NCI-H1417 treated with DMSO at 0.1 percent for 48 hours (cell line): Measurements from ENCODE around the gene CEBPA.
"Not testable (repeated sequence)": the region's sequence is repeated elsewhere in the genome, so short reads cannot be mapped to it uniquely, and the experiment has no call there.

Source experiments
- DNase-seq: peaks from one replicate; lab custom pipeline; 2025; lab: John Stamatoyannopoulos, UW

CEBPA gene

DNA sequence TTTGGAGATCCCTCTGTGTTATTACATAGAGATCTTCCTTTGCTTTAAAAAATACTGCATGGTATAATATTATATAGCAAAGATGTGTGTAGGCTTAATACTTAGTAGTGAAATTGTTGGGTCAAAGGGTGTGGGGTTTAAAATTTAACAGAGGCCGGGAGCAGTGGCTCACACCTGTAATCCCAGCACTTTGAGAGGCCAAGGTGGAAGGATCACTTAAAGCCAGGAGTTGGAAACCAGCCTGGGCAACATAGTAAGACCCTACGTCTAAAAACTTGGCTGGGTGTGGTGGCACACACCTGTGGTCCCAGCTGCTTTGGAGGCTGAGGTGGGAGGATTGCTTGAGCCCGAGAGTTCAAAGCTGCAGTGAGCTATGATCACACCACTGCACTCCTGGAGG is 22.3 kb upstream of the CEBPA start:
- DNase-seq, result no peak

DNA sequence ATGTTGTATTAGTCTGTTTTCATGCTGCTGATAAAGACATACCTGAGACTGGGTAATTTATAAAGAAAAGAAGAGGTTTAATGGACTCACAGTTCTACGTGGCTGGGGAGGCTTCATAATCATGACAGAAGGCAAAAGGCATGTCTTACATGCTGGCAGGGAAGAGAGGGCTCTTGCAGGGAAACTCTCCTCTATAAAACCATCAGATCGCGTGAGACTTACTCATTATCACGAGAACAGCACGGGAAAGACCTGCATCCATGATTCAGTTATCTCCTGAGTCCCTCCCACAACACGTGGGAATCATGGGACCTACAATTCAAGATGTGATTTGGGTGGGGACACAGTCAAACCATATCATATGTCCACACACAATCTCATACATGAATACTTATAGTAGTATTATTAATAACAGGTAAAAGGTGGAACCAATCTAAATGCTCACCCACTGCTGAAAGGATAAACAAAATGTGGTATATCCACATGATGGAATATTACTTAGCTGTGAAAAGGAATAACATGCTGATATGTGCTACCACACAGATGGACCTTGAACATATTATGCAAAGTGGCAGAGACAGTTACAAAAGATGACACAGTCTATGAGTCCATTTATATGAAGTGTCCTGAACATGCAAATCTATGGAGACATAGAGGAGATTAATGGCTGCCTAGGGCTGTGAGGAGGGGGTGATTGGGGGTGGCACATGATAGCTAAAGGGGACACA is 20.9 kb upstream of the CEBPA start:
- no peak for DNase-seq

DNA sequence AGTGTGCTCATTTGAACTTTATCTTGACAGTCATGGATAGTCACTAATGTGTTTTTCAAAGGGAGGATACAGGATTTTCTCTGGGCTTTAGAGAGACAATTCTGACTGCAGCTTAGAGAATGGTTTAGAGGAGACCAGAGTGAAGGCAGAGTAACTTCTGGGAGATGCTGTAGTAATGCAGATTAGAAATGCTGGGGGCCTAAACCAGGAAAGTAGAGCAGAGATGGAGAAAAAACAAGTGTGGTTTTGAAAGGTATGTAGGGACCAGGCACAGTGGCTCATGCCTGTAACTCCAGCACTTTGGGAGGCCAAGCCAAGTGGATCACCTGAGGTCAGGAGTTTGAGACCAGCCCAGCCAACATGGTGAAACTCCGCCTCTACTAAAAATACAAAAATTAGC is 18.3 kb upstream of the CEBPA start:
- no peak for DNase-seq

DNA sequence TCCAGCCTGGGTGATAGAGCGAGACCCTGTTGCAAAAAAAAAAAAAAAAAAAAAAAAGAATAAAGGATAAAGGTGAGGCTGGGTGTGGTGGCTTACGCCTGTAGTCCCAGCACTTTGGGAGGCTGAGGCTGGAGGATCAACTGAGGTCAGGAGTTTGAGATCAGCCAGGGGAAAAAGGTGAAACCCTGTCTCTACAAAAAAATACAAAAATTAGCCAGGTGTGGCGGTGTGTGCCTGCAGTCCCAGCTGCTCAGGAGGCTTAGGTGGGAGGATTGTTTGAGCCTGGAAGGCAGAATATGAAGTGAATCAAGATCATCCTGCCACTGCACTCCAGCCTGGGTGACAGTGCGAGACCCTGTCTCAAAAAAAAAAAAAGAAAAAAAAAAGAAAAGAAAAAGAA is 15.7 kb upstream of the CEBPA start:
- not testable (repeated sequence) for DNase-seq

DNA sequence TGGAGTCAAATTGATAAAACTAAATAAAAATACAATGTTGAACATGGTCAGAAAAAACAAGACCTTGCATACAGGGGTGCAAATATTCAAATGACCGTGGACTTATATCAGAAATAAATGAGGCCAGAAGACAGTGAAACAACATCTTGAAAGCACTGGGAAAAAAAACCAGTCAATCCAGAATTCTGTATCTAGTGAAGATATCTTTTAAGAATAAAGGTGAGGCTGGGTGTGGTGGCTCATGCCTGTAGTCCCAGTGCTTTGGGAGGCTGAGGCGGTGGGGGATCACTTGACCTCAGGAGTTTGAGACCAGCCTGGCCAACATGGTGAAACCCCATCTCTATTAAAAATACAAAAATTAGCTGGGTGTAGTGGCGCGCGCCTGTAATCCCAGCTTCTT is 15.2 kb upstream of the CEBPA start:
- DNase-seq, result no peak

DNA sequence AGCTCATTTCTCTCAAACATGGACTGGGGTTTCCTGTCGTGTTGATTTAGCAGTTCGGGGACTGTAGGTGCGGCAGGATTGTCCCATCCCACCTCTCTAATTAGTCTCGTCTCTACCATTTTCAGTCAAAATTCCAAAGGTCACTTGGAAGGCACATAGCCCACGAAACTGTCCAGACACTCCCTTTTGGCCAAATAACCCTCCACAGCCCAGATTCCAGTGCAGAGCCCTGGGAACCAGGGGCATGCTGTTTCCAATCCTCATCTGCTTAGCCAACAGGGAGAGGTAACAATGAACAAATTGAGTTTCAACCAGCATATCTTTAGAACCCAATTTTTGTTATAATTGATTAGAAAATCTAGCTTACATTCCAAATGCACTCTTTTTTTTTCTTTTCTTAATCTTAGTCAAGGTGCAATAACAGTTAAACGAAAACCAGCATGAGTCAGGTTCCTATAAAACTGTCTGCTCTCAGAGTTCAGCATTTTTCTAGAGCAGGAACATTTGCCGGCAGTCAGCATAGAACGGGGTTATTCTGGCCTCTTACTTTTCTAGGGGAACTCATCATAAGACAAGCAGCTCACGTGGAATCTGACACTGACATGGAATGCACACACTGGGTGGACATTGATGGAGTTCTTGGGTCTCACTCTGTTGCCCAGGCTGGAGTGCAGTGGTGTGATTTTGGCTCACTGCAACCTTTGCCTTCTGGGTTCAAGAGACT is 14.4 kb upstream of the CEBPA start:
- DNase-seq, result no peak

DNA sequence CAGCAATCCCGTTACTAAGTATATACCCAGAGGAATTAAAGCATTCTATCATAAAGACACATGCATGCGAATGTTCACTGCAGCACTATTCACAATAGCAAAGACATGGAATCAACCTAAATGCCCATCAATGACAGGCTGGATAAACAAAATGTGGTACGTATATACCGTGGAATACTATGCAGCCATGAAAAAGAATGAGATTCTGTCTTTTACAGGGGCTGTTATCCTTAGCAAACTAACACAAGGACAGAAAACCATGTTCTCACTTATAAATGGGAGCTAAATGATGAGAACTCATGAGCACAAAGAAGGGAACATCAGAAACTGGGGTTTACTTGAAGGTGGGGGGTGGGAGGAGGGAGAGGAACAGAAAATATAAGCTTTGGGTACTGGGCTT is 10.5 kb upstream of the CEBPA start:
- not testable (repeated sequence) for DNase-seq

DNA sequence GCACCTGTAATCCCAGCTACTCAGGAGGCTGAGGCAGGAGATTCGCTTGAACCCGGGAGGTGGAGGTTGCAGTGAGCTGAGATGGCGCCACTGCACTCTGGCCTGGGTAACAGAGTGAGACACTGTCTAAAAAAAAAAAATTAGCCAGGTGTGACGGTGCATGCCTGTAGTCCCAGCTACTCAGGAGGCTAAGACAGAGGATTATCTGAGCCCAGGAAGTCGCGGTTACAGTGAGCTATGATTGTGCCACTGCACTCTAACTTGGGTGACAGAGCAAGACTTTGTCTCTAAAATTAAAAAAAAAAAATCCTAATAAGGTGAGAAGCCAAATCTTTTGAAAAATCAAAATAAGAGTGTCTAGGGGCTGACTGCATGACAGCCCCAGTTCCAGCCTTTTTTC is 9.7 kb upstream of the CEBPA start:
- no peak for DNase-seq

DNA sequence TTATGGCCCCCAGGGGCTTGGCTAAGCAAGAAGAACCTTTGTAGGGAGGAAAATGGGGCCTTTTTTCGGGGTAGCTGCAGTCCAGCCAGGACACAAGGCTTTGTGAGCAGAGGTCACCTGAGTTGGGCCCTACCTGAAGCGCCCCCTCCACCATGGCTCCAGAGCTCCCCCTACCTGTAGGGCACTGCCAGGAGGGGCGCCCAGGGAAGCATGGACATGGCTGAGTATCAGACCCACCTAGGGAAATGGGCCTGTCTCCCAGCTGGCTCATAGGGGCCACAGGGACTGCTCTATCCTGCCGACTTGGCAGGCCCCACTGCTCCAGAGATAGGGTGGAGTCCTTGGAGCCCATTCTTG is 9.0 kb upstream of the CEBPA start:
- no peak for DNase-seq

DNA sequence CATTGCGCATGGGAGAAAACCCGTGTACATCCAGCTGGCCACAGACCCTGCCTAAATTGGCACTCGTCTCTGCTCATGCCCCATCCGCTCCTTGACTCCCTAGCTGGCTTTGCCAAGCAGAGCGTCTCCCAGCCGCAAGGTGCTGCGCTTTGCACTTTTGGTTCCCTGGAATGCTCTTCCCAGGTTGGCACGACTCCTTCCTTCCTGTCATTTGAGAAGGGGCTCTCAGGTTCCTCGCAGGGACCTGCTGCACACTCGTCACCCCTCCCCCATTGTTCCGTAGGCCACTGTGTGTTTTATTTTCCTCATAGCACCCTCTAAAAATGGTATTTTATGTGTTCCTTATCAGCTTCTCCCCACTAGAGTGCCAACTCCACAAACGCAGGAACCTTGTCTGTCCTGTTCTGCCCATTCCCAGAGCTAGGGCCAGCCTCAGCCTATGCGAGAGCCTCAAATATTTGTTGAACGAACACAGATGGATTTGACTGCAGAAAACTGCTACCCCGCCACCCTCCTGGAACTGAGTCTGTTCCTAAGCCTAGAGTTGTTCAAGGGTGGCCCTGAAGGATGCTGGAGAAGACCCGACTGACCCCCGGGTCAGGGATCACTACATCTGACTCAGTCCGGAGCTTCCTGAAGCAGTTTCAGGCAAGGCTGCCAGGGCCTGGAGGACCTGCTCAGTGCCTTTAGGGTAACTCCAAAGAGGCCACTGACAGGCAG is 8.4 kb upstream of the CEBPA start:
- no peak for DNase-seq

DNA sequence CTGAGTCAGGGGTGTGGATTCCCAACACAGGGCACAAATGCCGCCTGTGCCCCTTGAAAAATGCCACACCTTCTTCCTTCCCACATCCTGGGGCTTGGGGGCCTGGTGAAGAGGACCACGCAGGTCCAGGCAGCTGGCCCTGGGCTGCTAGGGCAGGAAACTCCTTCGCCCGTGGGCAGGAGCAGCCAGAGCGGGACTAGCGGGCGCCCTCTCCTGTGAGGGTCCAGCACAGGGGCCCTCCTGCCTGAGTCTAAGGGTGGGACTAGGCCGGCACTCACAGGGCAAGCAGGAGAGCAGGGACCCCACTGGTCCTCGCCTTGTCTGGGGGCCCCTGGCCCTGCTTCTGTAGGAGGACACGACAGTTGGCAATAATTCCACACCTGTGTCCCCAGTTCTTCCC is 7.5 kb upstream of the CEBPA start:
- no peak for DNase-seq

DNA sequence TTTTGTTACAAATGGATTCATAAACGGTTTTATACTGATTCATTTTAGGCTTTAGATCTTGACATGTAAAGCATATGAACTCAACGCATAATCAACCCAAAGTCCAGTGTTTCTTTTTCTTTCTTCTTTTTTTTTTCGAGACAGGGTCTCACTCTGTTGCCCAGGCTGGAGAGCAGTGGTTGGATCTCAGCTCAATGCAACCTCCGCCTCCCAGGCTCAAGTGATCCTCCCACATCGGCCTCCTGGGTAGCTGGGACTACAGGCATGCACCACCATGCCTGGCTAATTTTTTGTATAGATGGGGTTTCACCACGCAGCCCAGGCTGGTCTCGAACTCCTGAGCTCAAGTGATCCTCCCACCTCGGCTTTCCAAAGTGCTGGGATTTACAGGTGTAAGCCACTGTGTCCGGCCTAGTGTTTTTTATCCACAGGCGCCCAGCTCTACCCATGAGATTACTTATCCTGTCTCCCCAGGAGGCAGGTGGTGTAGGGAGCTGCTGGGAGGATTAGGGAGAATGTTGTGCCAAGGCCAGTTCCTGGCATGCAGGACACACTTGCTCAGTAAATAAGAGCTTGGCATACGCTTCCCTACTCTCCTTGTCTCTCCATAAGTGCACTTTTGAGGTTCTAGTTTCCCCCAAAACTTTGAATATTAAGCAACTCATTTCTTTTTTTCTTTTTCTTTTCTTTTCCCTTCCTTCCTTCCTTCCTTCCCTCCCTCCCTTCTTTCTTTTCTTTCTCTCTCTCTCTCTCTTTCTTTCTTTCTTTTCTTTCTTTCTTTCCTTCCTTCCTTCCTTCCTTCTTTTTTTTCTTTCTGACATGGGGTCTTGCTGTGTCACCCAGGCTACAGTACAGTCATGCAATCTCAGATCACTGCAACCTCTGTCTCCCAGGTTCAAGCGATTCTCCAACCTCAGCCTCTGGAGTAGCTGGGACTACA is 4.8 kb upstream of the CEBPA start:
- no peak for DNase-seq

DNA sequence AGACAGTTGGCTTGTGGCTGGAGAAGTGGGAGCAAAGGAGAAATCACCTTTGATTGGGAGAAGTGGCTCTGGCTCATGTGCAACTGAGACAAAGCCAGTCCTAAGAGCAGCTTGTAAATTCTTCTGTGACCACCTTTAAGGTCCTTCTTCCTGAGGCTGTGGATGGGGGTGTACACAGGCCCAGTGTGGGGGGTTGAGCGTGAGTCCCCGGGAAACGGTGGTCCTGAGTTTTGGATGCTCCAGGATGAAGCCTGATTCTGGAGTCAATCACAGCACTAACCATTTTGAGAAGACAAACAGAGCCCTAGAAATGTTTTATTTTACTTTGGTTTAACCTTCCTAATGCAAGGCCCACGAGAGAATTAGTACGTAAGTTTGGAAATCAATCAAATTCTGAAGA is 3.9 kb upstream of the CEBPA start:
- no peak for DNase-seq

DNA sequence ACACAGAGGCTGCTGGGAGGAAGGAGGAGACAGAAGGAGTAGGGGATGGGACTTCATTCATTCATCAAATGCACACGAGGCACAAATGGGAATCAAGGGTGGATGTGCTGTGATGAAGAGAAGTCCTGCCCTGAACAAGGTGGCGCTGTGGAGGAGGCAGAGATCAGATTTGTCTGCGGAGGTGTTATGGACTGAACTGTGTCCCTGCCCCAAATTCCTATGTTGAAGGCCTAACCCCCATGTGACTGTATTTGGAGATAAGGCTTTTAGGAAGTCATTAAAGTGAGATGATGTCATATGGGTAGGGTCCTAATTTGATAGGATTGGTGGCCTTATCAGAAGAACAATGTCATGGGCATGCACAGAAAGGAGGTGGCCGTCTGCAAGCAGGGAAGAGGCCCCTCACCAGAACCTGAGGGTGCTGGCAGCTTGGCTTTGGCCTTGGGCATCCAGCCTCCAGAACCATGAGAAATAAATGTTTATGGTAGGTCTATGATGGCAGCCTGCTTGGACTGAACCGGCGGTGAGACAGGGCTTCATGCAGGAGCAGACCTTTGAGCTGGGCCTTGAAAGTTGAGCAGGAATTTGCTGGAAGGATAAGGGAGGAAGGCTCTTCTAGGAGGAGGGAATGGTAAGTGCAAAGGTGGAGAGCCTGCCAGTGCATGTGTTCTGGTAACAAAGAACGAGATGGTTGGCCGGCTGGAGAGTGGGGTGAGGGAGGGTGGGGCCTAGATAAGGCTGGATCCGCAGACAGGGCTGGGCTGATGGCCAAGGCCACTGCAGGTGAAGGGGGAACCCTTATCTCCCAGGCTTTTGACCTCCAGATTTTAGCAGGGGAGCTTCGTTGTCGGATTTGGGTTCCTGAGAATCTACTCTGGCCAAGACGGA is 2.7 kb upstream of the CEBPA start:
- no peak for DNase-seq

DNA sequence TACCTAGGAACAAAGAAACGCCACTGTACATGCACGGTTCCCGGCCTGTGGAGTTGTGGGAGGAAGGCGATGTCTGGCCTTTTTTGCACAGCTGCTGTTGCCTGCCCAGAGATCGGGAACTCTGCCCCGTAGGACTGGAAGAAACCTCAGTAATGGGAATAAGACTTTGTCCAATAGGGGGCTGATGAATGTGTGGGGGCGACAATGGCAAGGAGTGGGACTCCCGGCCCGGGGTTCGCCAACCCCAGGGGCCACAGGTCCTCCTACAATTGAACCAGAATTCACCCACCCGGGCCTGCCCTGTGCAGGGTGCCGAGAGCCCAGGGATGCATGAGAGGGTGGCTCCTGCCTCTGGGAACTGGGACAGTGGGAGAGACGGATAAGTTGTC is 2.0 kb upstream of the CEBPA start:
- DNase-seq, result no peak

DNA sequence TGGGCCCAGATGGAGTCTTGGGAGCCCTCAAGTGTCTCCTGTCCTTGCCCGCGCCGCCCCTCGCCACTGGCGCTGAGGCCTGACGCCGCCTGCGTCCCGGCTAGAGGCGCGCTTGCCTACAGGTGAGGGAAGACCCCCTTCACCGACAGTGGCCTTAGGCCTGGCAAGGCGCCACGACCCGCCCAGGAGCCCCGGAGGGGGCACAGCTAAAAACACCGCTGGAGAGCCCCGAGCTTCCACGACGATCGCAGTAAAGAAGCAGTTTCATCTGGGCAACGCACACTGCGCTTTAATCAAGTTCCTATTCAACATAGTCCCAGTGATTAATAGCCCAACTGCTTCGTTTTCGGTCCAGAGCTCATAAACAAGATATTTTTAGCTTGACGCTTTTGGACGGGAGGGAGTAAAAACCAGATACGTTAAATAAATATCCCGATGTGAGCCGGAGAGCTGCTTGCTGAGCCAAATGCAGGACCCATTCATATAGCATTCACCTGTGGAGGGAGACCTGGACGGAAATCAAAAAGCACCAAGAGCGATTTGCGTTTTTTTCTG is 1.5 kb upstream of the CEBPA start:
- DNase-seq, result no peak

DNA sequence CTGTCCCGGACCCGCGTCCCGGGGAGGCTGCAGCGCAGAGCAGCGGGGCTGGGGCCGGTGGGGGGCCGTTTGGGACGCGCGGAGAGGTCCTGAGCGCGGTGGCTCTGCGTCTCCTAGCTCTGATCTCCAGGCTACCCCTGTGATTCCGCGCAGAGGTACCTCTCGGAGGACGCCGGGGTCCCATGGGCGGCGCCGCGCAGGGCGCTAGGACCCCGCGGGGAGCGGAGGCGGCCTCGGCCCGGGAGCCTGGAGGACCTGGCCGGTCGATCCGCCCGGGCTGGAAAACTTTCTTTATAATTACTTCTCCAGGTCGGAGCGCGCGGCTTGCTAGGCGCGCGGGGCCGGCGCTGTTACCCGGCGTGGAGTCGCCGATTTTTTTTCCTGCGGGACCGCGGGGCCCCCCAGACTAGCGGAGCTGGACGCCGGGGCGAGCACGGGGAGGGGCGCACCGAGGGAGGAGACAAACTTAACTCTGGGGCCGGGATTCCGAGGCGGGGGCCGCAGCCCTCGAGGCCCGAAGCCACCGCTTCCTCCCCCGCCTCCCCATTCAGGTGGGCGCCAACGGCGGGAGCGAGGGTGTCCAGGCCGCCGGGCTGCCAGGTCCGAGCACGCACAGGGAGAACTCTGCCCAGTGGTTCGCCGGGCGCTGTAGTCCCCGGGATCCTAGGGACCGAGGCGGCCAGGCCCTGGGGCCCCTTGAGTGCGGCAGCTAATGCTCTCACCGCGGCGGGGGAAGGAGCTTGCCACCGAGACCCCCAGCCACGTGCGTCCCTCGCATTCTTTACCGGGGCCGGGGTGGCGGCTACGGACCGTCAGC is 848 bp upstream of the CEBPA start:
- DNase-seq, result no peak

DNA sequence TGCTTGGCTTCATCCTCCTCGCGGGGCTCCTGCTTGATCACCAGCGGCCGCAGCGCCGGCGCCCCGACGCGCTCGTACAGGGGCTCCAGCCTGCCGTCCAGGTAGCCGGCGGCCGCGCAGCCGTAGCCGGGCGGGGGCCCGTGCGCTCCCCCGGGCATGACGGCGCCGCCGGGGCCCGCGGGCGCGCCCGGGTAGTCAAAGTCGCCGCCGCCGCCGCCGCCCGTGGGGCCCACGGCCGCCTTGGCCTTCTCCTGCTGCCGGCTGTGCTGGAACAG is 497 bp downstream of the CEBPA start:
- no peak for DNase-seq

DNA sequence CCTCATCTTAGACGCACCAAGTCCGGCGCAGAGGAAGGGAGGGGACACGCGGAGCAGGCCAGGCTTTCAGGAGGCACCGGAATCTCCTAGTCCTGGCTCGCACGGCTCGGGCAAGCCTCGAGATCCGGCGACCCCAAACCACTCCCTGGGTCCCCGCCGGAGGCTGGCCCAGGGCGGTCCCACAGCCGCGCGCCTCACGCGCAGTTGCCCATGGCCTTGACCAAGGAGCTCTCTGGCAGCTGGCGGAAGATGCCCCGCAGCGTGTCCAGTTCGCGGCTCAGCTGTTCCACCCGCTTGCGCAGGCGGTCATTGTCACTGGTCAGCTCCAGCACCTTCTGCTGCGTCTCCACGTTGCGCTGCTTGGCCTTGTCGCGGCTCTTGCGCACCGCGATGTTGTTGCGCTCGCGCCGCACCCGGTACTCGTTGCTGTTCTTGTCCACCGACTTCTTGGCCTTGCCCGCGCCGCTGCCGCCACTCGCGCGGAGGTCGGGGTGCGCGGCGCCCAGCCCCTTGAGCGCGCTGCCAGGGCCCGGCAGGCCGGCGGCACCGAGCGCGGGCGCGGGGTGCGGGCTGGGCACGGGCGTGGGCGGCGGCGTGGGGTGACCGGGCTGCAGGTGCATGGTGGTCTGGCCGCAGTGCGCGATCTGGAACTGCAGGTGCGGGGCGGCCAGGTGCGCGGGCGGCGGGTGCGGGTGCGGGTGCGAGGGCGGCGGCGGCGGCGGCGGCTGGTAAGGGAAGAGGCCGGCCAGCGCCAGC is 1.0 kb downstream of the CEBPA start:
- DNase-seq, result no peak

DNA sequence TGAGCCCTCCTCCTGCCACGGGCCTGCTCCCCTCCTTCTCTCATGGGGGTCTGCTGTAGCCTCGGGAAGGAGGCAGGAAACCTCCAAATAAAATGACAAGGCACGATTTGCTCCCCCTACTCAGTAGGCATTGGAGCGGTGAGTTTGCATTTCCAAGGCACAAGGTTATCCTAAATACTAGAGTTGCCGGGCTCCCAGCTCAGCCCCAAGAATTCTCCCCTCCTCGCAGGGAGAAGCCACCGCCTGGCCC is 1.5 kb downstream of the CEBPA start:
- DNase-seq, result no peak
